Measurements from ENCODE around the gene ASCL4. TPM values are rescaled to one million over a fixed set of nuclear protein-coding genes. Genes with fewer than 3 reads are reported as not detected.

ASCL4 gene
- total and polyA plus RNA-seq, 2 of the 13 experiments (the other 11 are each of a cell fraction or from before 2014, with no cell fraction given), result not detected

DNA sequence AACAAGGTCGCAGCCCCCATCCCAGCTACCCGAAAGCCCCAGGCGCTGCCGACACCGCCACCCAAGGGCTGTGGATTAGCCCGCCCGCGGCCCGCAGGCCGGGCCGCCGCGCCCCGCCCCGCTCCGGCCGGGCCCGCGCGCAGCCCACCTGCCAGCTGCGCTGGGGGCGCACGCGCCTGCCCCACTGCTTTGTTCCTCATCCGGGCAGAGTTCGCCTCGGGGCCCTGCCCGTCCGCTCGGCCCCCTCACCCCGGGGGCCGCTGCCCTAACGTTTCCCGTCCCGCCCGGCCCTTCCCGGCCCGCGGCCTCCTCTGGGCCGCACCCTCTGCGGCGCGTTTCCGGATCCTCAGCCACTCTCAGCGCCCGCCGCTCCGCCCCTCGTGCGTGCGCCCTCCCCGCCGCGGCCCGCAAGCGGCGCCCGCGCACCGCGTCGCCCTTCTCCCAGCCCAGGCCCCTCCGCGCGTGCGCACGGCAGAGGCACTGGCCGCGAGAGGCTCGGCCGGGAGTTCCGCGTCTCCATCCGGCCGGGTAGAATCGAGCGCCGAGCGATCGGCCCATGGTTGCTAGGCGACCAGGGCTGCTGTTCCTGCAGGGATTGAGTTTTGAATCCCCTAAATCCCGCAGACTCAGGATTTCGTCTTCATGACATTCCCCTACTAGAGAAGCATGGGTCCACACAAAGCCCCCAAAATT is 13.5 kb upstream of the ASCL4 start, which contains the start of gene PRDM4 (continued):
- TF ChIP-seq, protein P1, sequence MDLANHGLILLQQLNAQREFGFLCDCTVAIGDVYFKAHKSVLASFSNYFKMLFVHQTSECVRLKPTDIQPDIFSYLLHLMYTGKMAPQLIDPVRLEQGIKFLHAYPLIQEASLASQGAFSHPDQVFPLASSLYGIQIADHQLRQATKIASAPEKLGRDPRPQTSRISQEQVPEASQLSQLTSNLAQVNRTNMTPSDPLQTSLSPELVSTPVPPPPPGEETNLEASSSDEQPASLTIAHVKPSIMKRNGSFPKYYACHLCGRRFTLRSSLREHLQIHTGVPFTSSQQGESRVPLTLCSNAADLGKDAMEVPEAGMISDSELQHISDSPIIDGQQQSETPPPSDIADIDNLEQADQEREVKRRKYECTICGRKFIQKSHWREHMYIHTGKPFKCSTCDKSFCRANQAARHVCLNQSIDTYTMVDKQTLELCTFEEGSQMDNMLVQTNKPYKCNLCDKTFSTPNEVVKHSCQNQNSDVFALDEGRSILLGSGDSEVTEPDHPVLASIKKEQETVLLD (CRISPR knock-in tag; IDR thresholded peaks at IDR 0.05; ENCODE audit: low read depth), result no peak
- TF ChIP-seq, protein P2, sequence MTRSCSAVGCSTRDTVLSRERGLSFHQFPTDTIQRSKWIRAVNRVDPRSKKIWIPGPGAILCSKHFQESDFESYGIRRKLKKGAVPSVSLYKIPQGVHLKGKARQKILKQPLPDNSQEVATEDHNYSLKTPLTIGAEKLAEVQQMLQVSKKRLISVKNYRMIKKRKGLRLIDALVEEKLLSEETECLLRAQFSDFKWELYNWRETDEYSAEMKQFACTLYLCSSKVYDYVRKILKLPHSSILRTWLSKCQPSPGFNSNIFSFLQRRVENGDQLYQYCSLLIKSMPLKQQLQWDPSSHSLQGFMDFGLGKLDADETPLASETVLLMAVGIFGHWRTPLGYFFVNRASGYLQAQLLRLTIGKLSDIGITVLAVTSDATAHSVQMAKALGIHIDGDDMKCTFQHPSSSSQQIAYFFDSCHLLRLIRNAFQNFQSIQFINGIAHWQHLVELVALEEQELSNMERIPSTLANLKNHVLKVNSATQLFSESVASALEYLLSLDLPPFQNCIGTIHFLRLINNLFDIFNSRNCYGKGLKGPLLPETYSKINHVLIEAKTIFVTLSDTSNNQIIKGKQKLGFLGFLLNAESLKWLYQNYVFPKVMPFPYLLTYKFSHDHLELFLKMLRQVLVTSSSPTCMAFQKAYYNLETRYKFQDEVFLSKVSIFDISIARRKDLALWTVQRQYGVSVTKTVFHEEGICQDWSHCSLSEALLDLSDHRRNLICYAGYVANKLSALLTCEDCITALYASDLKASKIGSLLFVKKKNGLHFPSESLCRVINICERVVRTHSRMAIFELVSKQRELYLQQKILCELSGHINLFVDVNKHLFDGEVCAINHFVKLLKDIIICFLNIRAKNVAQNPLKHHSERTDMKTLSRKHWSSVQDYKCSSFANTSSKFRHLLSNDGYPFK (CRISPR knock-in tag; IDR thresholded peaks at IDR 0.05; ENCODE audit: borderline replicate concordance), result no peak
- TF ChIP-seq TEAD2 (CRISPR knock-in tag; IDR thresholded peaks at IDR 0.05) (no peak), ZNF563 (CRISPR knock-in tag; IDR thresholded peaks at IDR 0.05) (peak; percentile 67; the same call in 1 of the 2 replicates), ZNF572 (CRISPR knock-in tag; IDR thresholded peaks at IDR 0.05) (no peak), RARG (CRISPR knock-in tag; IDR thresholded peaks at IDR 0.05; ENCODE audit: low read depth) (no peak), RFX3 (CRISPR knock-in tag; IDR thresholded peaks at IDR 0.05) (peak; percentile 91), ZNF350 (CRISPR knock-in tag; IDR thresholded peaks at IDR 0.05; ENCODE audit: borderline replicate concordance, low read depth) (no peak), CEBPG (CRISPR knock-in tag; IDR thresholded peaks at IDR 0.05) (no peak), KDM6A (CRISPR knock-in tag; IDR thresholded peaks at IDR 0.05; ENCODE audit: low read depth) (no peak), KMT2A (CRISPR knock-in tag; IDR thresholded peaks at IDR 0.05) (no peak; the same call in 1 of the 2 replicates), MED1 (CRISPR knock-in tag; IDR thresholded peaks at IDR 0.05) (0 out of 2 replicates have a peak, but pooled peaks have one; percentile 33), SMARCE1 (IDR thresholded peaks at IDR 0.05; ENCODE audit: borderline replicate concordance) (no peak), ISL2 (CRISPR knock-in tag; IDR thresholded peaks at IDR 0.05) (0 out of 2 replicates have a peak, but pooled peaks have one; percentile 28), SKI (IDR thresholded peaks at IDR 0.05; ENCODE audit: partially characterized antibody) (peak; percentile 51), SMYD3 (CRISPR knock-in tag; IDR thresholded peaks at IDR 0.05) (no peak), KDM1A (CRISPR knock-in tag; IDR thresholded peaks at IDR 0.05) (0 out of 2 replicates have a peak, but pooled peaks have one; percentile 25), ZSCAN9 (CRISPR knock-in tag; IDR thresholded peaks at IDR 0.05; ENCODE audit: borderline replicate concordance) (peak; percentile 63; the same call in 1 of the 2 replicates), PHF5A (CRISPR knock-in tag; IDR thresholded peaks at IDR 0.05; ENCODE audit: low read depth, unreplicated experiment) (peak; percentile 31), ZFAT (CRISPR knock-in tag; conservative IDR thresholded peaks at IDR 0.05) (no peak), HMG20A (CRISPR knock-in tag; IDR thresholded peaks at IDR 0.05; ENCODE audit: borderline replicate concordance) (no peak), DMAP1 (CRISPR knock-in tag; IDR thresholded peaks at IDR 0.05) (no peak), ZNF746 (CRISPR knock-in tag; IDR thresholded peaks at IDR 0.05) (no peak), HOXA3 (CRISPR knock-in tag; IDR thresholded peaks at IDR 0.05) (peak; percentile 65)
- TF ChIP-seq, protein P3, sequence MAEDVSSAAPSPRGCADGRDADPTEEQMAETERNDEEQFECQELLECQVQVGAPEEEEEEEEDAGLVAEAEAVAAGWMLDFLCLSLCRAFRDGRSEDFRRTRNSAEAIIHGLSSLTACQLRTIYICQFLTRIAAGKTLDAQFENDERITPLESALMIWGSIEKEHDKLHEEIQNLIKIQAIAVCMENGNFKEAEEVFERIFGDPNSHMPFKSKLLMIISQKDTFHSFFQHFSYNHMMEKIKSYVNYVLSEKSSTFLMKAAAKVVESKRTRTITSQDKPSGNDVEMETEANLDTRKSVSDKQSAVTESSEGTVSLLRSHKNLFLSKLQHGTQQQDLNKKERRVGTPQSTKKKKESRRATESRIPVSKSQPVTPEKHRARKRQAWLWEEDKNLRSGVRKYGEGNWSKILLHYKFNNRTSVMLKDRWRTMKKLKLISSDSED (CRISPR knock-in tag; IDR thresholded peaks at IDR 0.05), result no peak
- TF ChIP-seq, protein P4, sequence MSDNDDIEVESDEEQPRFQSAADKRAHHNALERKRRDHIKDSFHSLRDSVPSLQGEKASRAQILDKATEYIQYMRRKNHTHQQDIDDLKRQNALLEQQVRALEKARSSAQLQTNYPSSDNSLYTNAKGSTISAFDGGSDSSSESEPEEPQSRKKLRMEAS (IDR thresholded peaks at IDR 0.05), result peak; percentile 68
- TF ChIP-seq, protein P5, sequence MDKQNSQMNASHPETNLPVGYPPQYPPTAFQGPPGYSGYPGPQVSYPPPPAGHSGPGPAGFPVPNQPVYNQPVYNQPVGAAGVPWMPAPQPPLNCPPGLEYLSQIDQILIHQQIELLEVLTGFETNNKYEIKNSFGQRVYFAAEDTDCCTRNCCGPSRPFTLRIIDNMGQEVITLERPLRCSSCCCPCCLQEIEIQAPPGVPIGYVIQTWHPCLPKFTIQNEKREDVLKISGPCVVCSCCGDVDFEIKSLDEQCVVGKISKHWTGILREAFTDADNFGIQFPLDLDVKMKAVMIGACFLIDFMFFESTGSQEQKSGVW (CRISPR knock-in tag; IDR thresholded peaks at IDR 0.05; ENCODE audit: borderline replicate concordance), result no peak
